Epithelial cell of proximal tubule (primary cell): ENCODE results near the gene TLE3. TPM values are rescaled to one million over a fixed set of nuclear protein-coding genes. Genes with fewer than 3 reads are reported as not detected.

ENCODE experiments used
- DNase-seq: peaks from one replicate; pipeline ENCODE4 v3.0.0-alpha.2; 2011; ENCODE audit warnings: low read depth
- H3K4me3 ChIP-seq: 2 replicates; pipeline ENCODE4 v1.5.1; 2011; ENCODE audit warnings: low read depth, mild to moderate bottlenecking, low read length
- CTCF ChIP-seq: conservative IDR thresholded peaks from 2 replicates; pipeline ENCODE4 v1.5.1; 2012; ENCODE audit warnings: low read depth, mild to moderate bottlenecking, low read length
- total RNA-seq: library from RNA; depleted of rRNA; stranded (reverse); fragments of >200 nt; gene quantifications from 2 replicates; pipeline ENCODE4 v1.2.3, GENCODE V29; 2015

Gene TLE3
- total RNA-seq, 1 donor from 2014 or later: 34.8 TPM

GRCh38 chr15:70083418-70083817 lies 14.3 kb downstream of the TLE3 start:
- TF ChIP-seq CTCF: no peak

DNA sequence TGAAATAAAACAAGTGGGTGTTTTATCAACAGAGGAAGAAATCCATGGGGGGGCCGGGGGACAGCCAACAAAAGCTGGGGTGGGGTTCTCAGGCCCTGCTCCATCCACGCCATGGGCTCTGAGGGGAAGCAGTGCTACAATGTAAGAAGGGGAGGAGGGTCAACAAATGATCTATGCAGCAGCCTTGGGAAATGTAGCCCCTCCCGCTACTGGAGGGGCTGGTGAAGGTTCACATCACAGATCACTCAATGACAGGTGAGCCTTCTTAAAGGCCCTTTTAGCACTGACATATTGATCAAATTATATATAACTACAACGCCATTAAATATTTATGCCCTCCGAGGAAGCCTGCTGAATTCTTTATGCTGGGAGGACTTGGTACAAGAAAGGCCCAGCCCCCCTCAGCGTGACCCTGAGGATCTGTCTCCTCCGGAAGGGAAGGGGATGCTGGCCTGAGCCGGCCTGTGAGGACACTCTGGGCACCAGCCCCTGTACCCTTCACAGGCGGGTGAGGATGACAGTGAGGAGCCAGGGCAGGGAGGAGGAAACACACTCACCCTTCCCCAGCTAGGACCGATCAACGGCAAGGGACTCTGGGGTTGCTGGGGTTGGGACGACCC lies 15.3 kb downstream of the TLE3 start:
- no peak for DNase-seq
- no peak overlapping the region for H3K4me3 ChIP-seq
- no peak for TF ChIP-seq CTCF

More at GRCh38 chr15:70083418-70083817, 14.3 kb downstream of the TLE3 start:
- no peak for DNase-seq
- no peak overlapping the region for H3K4me3 ChIP-seq

DNA sequence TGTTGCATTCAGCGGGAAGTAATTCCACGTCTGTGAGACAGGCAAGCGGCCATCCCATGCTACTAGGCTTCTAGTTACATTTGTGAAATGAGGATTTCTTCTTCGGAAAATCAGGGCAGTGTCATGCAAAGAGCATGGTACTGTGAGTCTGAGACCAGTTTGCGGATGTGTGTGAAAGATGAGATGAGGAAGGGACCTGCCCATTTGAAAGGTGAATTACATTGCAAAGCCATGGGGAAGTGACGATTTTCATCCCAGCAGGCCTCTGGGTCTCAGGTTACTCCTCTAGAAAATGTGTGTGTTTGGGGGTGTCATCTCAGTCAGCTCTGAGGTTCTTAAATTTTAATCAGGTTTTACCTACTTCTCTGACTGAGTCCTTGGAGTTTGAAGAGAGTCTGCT lies 16.1 kb downstream of the TLE3 start:
- no peak for DNase-seq
- no peak overlapping the region for H3K4me3 ChIP-seq
- TF ChIP-seq CTCF: no peak

DNA sequence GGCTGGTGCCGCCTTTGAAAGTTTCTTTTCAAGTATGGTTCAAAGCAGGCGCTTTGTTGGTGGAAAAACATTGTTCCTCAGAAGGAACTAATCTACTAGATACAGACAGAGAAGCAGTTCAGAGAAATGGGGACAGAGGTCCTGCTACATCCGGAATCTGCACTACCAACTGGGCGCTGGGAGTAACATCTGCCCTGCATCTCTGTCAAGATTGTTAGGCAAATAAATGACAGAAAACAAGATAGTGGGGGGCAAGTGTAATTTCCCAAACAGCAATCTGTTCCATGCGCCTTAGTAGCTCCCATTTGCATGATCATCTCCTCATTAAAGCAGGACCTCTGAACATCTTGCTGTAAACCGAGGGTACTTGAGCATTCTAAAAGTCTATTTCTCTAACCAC lies 17.4 kb downstream of the TLE3 start:
- TF ChIP-seq CTCF: no peak
- no peak overlapping the region for H3K4me3 ChIP-seq
- DNase-seq: no peak

DNA sequence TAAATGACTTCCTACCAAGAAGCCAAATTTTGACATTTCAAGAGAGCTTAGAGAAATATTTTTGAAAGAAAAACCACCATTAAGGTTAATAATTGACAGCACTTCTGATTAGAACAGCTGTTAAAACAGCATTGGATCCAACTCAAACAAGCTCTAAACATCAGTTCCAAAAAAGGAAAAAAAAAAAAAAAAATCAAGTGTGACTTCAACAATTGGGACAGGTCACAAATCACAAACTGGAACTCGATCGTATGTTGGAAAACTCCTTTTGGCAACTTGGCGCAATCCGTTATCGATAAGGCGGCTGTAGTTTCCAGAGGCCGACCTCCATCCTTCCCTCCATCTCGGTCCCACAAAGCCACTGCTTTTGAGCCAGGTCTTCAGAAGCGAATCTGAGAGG lies 17.8 kb downstream of the TLE3 start:
- DNase-seq: no peak

DNA sequence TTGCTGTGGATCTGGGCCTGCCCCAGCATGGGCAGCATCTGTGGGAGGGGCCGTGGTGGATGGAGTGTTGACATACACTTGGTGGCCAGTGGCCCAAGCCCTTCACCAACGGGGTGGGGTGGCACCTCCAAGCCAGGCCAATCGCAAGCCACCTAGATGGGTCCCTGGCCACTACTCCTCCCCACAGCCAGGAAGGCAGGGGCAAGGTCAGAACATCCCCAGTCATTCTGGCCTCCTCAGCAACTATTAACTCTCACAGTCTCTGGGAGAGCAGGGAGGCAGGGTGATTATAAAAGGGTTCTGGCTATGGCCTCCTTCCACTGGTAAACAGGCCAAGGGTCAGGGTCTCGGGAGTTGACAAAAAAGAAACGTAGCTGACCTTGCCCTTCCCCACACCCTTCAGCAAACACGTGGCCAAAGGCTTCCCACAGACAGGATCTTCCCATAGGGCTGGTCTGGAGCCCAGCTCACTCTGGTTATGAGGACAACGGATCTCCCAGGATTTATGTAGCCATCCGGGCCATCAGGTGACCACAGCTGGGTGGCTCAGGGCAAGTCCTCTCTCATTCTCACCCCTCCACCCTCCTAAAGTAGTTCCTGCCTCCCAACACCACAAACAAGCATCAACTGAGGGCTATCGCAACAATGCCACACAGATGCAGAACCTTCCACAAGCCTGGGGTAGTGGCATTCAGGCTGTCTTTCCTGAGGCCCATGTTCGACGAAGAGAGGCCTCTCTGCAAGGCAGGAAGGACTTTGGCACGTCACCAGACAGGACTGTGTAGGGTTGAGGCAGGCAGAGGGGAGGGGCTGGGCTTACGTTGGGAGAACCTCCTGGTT lies 18.9 kb downstream of the TLE3 start:
- no peak overlapping the region for H3K4me3 ChIP-seq
- no peak for DNase-seq

More for the DNA sequence above, 17.8 kb downstream of the TLE3 start:
- no peak overlapping the region for H3K4me3 ChIP-seq
- TF ChIP-seq CTCF: no peak

More for the DNA sequence above, 18.9 kb downstream of the TLE3 start:
- TF ChIP-seq CTCF: no peak
